Aorta (tissue), 5 donors: ENCODE results near the gene CCDC57. TPM values are rescaled to one million over a fixed set of nuclear protein-coding genes. Genes with fewer than 3 reads are reported as not detected.

Experiments used
- ATAC-seq: fragments of 200-7000 bp; cut with Tn5 transposase; one replicate; pipeline ENCODE4 v1.9.1; 2022; ENCODE audit warnings: moderate library complexity; ENCODE audit not compliant: low FRiP score
- DNase-seq, 2 donors: peaks; one replicate each; pipeline ENCODE4 v3.0.0-alpha.2; 2020
- H3K27ac ChIP-seq, 2 donors: one replicate each; pipeline ENCODE4 v1.5.1; 2013; ENCODE audit warnings: low read length in 2 of 2, mild to moderate bottlenecking in 2 of 2, moderate library complexity in 2 of 2, control low read depth in 1 of 2, inconsistent platforms in 1 of 2, low read depth in 1 of 2
- H3K27me3 ChIP-seq, 2 donors: one replicate each; pipeline ENCODE4 v1.6.1; 2013; ENCODE audit warnings: control low read depth in 1 of 2, low read length in 1 of 2, mild to moderate bottlenecking in 1 of 2, moderate library complexity in 1 of 2; ENCODE audit not compliant: insufficient read depth in 2 of 2, control insufficient read depth in 1 of 2
- H3K36me3 ChIP-seq, 2 donors: one replicate each; pipeline ENCODE4 v1.6.1; 2013; ENCODE audit warnings: control low read depth in 1 of 2, low read length in 1 of 2, mild to moderate bottlenecking in 1 of 2; ENCODE audit not compliant: insufficient read depth in 2 of 2, control insufficient read depth in 1 of 2
- H3K4me1 ChIP-seq, 2 donors: one replicate each; pipeline ENCODE4 v1.6.1; 2013; ENCODE audit warnings: low read length in 2 of 2, control low read depth in 1 of 2, mild to moderate bottlenecking in 1 of 2, moderate library complexity in 1 of 2; ENCODE audit not compliant: insufficient read depth in 2 of 2, control insufficient read depth in 1 of 2
- H3K4me3 ChIP-seq, 2 donors: one replicate each; pipeline ENCODE4 v1.5.1; 2013; ENCODE audit warnings: low read length in 2 of 2, control low read depth in 1 of 2, mild to moderate bottlenecking in 1 of 2
- H3K9me3 ChIP-seq: one replicate; pipeline ENCODE4 v1.6.1; 2013; ENCODE audit warnings: mild to moderate bottlenecking, low read length; ENCODE audit not compliant: control insufficient read depth
- WGBS, 2 donors: extraction: QIAGEN DNeasy Blood & Tissue Kit; methylation state at CpG; one replicate each; pipeline ENCODE4 v1.1.7; 2013; 5-methylcytosine and 5-hydroxymethylcytosine counted together
- intact Hi-C, 2 donors: fragments of 100-400 bp; cut with DNase I; formaldehyde crosslinking; loops; one replicate each; pipeline versions ENCODE4 v1.14.2 to v1.15.0; 2022
- polyA plus RNA-seq, 2 donors: library from polyadenylated mRNA; stranded (reverse); fragments of 200-250 nt; gene quantifications; one replicate each; pipeline ENCODE4 v1.2.3, GENCODE V29; 2013
- total RNA-seq, 2 donors: library from RNA; stranded (reverse); fragmentation: NEBNext Ultra II Directional; extraction: Animal tissue kit (Norgen Biotek cat#: 25700); gene quantifications; one replicate each; pipeline ENCODE4 v1.2.1, GENCODE V29; 2021
- donor health status: healthy with polysubstance abuse.
- donor health status: Bipolar disorder and iron deficiency.
- donor health status: DM: no; HTN: no; CAD: no.
- donor health status: DM: no; HTN: no; CAD: no.
- donor health status: DM: yes; HTN: yes; CAD: no.

The CCDC57 gene
- total and polyA plus RNA-seq, 4 donors = 17.8 to 145 (median 42.3) TPM

DNA sequence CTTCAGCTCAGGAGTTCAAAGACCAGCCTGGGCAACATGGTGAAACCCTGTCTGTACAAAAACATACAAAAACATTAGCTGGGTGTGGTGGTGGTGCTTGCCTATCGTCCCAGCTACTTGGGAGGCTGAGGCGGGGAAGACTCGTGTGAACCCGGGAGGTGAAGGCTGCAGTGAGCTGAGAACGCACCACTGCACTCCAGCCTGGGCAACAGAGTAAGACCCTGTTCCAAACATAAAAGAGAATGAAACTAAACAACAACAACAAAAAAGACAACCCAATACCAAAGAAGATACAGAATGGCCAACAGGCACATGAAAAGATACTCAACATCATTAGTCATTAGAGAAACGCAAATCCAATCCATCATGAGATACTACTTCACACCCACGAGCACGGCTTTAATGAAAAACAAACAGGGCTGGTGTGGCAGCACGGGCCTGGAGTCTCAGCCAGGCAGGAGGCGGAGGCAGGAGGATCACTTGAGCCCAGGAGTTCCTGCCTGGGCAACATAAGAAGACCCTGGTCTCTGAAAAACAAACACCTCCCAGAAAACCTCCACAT is 8.8 kb upstream of the CCDC57 start:
- no peaks in the 10 kb centered on the region for H3K4me1 ChIP-seq
- H3K9me3 ChIP-seq = no peaks in the 10 kb centered on the region
- H3K27me3 ChIP-seq = no peaks in the 10 kb centered on the region
- no peak overlapping the region for H3K4me3 ChIP-seq
- H3K36me3 ChIP-seq = no peaks in the 10 kb centered on the region
- no peak overlapping the region for H3K27ac ChIP-seq
- DNase-seq = no peak
- intact Hi-C loops = no loop called here
- WGBS, 2 donors = 80 to 83% methylated on average over 10 of the region's 10 CpGs
- ATAC-seq = no peak

DNA sequence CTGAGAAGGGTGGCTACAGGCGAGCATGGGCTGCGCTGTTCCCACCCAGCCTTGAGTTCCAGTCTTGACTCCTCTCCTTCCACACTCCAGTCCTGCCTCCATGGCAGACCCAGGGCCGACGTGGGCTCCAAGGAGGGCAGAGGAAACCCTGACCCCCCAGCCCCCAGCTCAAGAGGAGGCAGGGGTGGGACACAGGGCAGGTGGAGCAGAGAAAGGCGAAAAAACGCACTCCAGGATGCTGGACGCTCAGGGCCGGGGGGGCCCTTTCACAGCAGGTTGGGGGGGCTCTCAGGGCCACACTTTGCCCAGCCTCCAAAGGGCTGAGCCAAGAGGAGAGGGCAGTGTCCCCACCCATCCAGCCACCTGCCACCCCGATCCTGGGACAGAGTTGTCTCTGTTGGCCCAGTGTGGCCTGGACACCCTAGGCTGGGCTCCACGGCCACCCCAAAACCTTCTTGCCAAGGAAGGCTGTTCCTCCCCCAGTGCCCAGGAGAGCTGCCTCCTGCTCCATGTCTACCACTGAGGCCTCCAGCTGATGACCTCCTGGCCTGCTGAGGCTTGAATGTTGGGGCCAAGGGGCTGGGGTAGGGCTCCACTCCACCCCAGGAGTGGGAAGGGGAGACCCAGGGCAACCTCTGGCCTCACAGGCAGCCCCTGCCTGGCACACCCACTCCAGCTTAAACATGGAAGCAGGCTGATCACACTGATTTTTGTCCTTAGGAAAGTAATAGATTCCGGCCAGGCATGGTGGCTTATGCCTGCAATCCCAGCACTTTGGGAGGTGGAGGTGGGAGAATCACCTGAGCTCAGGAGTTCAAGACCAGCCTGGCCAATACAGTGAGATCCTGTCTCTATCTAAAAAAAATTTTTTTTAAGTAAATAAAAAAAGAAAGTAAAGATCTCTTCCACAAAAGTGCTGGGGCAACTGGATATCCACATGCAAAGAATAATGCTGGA is 7.4 kb upstream of the CCDC57 start:
- WGBS, 2 donors = 85 to 90% methylated on average over 9 to 11 of the region's 11 CpGs
- no peak overlapping the region for H3K4me3 ChIP-seq
- H3K4me1 ChIP-seq = no peaks in the 10 kb centered on the region
- DNase-seq (peak in 1 of 2 donors; percentile 74), ATAC-seq (no peak)
- H3K27ac ChIP-seq = no peak overlapping the region
- no peaks in the 10 kb centered on the region for H3K27me3 ChIP-seq
- intact Hi-C loops = no loop called here
- no peaks in the 10 kb centered on the region for H3K36me3 ChIP-seq
- H3K9me3 ChIP-seq = no peaks in the 10 kb centered on the region

DNA sequence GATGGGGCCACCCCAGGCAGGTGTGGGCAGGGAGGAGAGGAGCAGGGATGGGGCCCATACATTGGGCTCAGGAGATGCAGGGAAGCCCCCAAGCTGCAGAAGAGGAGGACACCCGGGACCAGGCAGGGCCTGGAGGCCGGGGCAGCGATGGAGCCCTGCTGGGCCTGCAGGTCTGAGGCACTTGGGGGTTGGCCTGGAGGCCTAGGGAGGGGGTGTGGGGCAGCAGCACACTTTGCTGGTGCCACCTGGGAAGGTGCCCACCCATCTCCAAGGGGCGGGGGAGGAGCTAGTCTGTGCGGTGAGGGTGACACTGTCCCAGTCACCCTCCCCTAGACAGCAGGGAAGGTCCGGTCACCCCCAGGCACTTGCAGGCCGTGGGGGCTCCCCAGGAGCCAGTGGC is 6.4 kb upstream of the CCDC57 start:
- intact Hi-C loops = no loop called here
- ATAC-seq = no peak

DNA sequence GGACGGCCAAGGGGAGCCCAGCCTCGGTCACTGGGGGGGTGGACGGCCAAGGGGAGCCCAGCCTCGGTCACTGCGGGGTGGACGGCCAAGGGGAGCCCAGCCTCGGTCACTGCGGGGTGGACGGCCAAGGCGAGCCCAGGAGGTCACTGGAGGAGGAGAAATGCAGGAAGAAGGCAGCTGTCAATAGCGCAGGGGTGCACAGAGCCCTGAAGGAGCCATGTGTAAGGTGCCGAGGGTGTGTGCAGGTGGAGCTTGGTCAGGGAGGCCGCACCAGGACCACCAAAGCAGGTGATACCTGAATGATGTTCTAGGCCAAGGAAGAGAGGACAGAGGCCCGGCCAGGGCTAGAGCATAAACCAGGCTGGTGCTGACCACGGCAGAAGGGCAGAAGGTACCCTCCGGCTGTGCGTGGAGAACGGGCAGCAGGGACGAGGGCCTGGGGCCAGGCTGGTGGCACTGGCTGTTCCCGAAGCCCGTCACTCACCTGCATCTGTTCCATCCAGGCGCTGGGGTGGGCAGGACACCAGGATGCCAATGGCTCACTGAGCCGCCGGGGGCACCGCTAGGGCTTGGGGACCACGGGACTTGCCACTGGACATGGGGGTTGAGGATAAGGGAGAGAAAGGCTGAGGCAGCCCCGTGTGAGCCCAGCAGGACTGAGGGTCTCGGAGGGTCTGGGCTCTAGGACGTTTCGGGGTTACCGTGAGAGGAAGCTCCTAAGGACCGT is 5.9 kb upstream of the CCDC57 start:
- Histone ChIP-seq H3K36me3 (no peaks in the 10 kb centered on the region), H3K27me3 (no peaks in the 10 kb centered on the region), H3K27ac (no peak overlapping the region), H3K4me1 (no peaks in the 10 kb centered on the region), H3K4me3 (no peak overlapping the region), H3K9me3 (no peaks in the 10 kb centered on the region)
- DNase-seq (peak; percentile 52 to 67), ATAC-seq (no peak)
- intact Hi-C loops = no loop called here
- 92 to 95% methylated on average over 30 to 32 of the region's 32 CpGs for WGBS, 2 donors

More for the DNA sequence above, 6.4 kb upstream of the CCDC57 start:
- H3K36me3 ChIP-seq = no peaks in the 10 kb centered on the region
- H3K4me1 ChIP-seq = no peaks in the 10 kb centered on the region
- H3K27me3 ChIP-seq = no peaks in the 10 kb centered on the region
- WGBS, 2 donors = 88 to 93% methylated on average over 5 to 7 of the region's 7 CpGs
- H3K9me3 ChIP-seq = no peaks in the 10 kb centered on the region
- no peak for DNase-seq
- H3K27ac ChIP-seq = no peak overlapping the region
- H3K4me3 ChIP-seq = no peak overlapping the region

DNA sequence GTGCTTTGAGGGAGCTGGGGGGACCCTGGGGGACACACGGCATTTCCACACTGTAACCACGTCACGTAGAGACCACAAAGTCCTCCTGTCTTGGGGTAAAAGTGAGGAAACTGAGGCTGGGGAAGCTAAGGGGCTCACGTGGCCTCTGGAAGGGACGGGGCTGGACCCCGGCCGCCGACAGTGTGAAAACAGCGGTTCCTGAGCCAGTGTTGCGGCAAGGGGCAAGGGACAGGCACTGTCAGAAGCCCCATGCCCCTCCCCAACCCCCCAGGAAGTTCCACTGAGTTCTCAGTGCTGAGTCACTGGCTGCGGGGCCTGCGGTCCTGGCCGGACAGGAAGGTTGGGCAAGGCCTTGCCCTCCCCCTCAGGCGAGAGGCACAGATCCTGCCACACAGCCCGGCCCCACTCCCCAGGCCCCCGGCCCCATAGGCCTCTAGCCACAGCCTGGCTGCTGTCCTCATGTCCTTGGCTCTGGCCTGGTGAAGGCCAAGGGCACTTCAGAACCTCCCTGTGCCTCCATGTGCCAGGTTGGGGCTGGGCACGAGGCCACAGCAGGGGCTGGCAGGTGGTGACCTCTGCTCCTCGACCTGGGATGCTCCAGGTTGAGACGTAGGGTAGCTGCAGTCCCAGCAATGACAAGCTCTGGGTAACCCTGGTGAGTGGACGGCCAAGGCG is 5.0 kb upstream of the CCDC57 start:
- WGBS, 2 donors = 53 to 65% methylated on average over 19 to 21 of the region's 21 CpGs
- DNase-seq (peak; percentile 92 to 94), ATAC-seq (peak; percentile 63)
- H3K27ac ChIP-seq = peak overlapping the region in 1 of 2 donors; percentile 41
- no peaks in the 10 kb centered on the region for H3K9me3 ChIP-seq
- H3K4me1 ChIP-seq = no peaks in the 10 kb centered on the region
- H3K4me3 ChIP-seq = no peak overlapping the region
- intact Hi-C loops = no loop called here
- no peaks in the 10 kb centered on the region for H3K27me3 ChIP-seq
- H3K36me3 ChIP-seq = no peaks in the 10 kb centered on the region

DNA sequence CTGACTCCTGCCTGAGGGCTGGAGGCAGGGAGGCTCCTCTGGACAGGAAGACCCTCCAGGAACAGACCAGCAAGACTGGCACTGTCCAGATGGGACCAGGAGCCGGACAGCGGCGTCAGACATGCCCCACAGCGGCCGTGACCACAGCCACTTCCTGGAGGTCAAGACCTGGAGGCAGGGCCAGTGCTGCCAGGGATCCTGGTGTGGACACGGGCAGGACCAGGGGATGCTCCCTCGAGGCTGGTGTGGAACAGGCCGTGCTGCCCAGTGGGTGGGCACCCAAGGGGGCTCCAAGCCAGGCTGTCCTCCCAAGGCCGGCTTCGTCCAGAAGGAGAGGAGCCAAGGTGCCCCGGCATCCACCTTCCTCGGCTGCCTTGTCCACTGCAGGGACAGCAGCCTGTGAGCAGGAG is 4.5 kb upstream of the CCDC57 start:
- Histone ChIP-seq H3K4me3 (no peak overlapping the region), H3K9me3 (no peaks in the 10 kb centered on the region), H3K27ac (peak overlapping the region in 1 of 2 donors; percentile 41), H3K36me3 (no peaks in the 10 kb centered on the region), H3K27me3 (no peaks in the 10 kb centered on the region), H3K4me1 (no peaks in the 10 kb centered on the region)
- DNase-seq = peak; percentile 82 to 84
- WGBS, 2 donors = 72 to 77% methylated on average over 12 of the region's 12 CpGs
- intact Hi-C loops = no loop called here
- ATAC-seq = peak; percentile 16

DNA sequence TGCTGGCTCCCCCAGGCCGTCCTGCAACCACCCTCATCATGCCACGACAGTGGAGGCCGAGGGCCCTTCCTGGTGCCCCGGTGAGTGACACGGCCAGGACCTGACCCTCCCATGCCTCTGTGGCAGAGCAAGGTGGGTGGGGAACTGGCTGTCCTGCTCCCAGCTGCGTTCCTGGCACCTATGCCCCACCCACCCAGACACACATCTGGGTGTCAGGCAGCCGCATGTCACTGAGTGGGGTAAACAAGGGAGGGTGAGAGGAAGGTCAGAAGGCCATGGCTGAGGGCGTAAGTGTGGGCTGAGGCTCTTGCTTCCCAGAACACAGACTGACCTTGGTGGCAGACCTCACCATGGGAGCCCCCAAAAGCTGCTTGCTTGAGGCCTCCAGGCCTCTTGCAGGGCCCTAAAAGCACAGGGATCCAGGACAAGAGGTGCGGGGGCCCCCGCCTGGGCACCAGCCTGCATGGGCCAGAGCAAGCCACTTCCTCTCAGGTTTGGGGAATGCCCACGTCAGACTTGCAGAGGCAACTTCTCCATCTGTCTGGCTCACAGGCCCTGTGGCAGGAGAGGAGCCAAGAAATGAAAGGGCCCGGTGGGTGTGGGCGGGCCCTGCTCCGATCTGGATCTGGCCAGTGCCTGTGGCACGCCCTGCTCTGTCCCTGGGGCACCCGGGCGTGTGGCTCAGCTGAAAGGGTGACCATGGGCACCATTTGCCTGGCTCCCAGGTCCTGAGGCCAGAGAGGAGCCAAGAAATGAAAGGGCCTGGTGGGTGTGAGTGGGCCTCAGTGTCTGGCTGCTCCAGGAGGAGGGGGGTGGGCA is 3.9 kb upstream of the CCDC57 start:
- ATAC-seq (peak; percentile 77), DNase-seq (peak; percentile 87 to 95)
- intact Hi-C loops = no loop called here
- WGBS, 2 donors = 47 to 49% methylated on average over 17 of the region's 17 CpGs
- Histone ChIP-seq H3K9me3 (no peaks in the 10 kb centered on the region), H3K4me1 (no peaks in the 10 kb centered on the region), H3K4me3 (no peak overlapping the region), H3K36me3 (no peaks in the 10 kb centered on the region), H3K27me3 (no peaks in the 10 kb centered on the region), H3K27ac (peak overlapping the region in 1 of 2 donors; percentile 41)

DNA sequence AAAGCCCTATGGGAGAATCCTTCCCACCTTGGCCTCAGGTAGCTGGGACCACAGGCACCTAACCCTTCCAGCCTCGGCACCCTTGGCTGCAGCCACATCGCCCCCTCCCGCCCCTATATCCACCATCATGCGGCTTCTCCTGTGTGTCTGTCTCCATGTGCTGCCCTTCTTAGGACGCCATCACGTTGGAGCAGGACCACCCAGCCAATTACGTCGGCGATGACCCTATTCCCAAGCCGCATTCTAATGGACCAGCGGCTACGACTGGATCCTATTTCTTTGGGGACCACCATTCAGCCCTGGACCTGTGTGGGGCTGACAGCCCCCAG is 3.3 kb upstream of the CCDC57 start:
- H3K9me3 ChIP-seq = no peaks in the 10 kb centered on the region
- no peaks in the 10 kb centered on the region for H3K36me3 ChIP-seq
- H3K4me1 ChIP-seq = no peaks in the 10 kb centered on the region
- ATAC-seq (no peak), DNase-seq (no peak)
- H3K4me3 ChIP-seq = no peak overlapping the region
- H3K27me3 ChIP-seq = no peaks in the 10 kb centered on the region
- peak overlapping the region in 1 of 2 donors; percentile 8 for H3K27ac ChIP-seq
- intact Hi-C loops = no loop called here
- WGBS, 2 donors = 93 to 94% methylated on average over 12 of the region's 12 CpGs
